MCF 10A (cell line): ENCODE measurements around the gene TMEM191C. TPM values are rescaled to one million over a fixed set of nuclear protein-coding genes. Genes with fewer than 3 reads are reported as not detected.
"Not testable (repeated sequence)": the region's sequence is repeated elsewhere in the genome, so short reads cannot be mapped to it uniquely, and the experiment has no call there.

Experiments used
- BruUV-seq: library from RNA; stranded (reverse); fragments of 400-500 nt; replicated peaks from 2 replicates; lab custom pipeline; 2021; lab: Mats Ljungman, UMichigan
- CTCF ChIA-PET: fragments of 300-600 bp; sonication (Branson Sonifier 250); formaldehyde crosslinking; extraction: SDS; loops from one replicate; lab custom pipeline; 2021; ENCODE audit warnings: antibody characterized with exemption, inconsistent platforms; lab: Yijun Ruan, JAX
- POLR2A ChIA-PET: fragments of 300-600, 350-650 bp; sonication (Branson Sonifier 250); formaldehyde crosslinking; extraction: SDS; loops from one replicate; lab custom pipeline; 2020; ENCODE audit warnings: antibody characterized with exemption, inconsistent platforms; lab: Yijun Ruan, JAX
- DNase-seq: peaks from one replicate; pipeline ENCODE4 v3.0.0-alpha.2; 2018; ENCODE audit not compliant: unreplicated experiment
- H3K27ac Mint-ChIP-seq: one replicate; pipeline ENCODE4 v1.8.0; 2022; ENCODE audit warnings: mild to moderate bottlenecking, low read depth, mixed read lengths; ENCODE audit not compliant: unreplicated experiment
- H3K27me3 Mint-ChIP-seq: one replicate; pipeline ENCODE4 v1.8.0; 2022; ENCODE audit warnings: mixed read lengths; ENCODE audit not compliant: insufficient read depth, unreplicated experiment
- H3K36me3 Mint-ChIP-seq: one replicate; pipeline ENCODE4 v1.8.0; 2022; ENCODE audit warnings: mild to moderate bottlenecking, moderate library complexity, mixed read lengths; ENCODE audit not compliant: insufficient read depth, unreplicated experiment
- H3K4me1 Mint-ChIP-seq: one replicate; pipeline ENCODE4 v1.8.0; 2022; ENCODE audit warnings: mixed read lengths; ENCODE audit not compliant: insufficient read depth, unreplicated experiment
- H3K4me3 Mint-ChIP-seq: one replicate; pipeline ENCODE4 v1.8.0; 2022; ENCODE audit warnings: mild to moderate bottlenecking, moderate library complexity, mixed read lengths; ENCODE audit not compliant: unreplicated experiment
- H3K9me3 Mint-ChIP-seq: one replicate; pipeline ENCODE4 v1.8.0; 2022; ENCODE audit warnings: mixed read lengths; ENCODE audit not compliant: unreplicated experiment
- CTCF ChIP-seq: fragments of 200-600 bp; IDR thresholded peaks from one replicate; pipeline ENCODE4 v1.8.0; 2022; ENCODE audit warnings: antibody characterized with exemption, mild to moderate bottlenecking; ENCODE audit not compliant: unreplicated experiment
- intact Hi-C: fragments of 100-400 bp; cut with micrococcal nuclease; formaldehyde crosslinking; loops from 2 replicates; pipeline ENCODE4 v1.14.1; 2022
- total RNA-seq: library from RNA; stranded (reverse); gene quantifications from 2 replicates; pipeline ENCODE4 v1.2.3, GENCODE V29; 2022

TMEM191C gene
- total RNA-seq, 1 experiment from 2014 or later = 0.75 TPM

DNA sequence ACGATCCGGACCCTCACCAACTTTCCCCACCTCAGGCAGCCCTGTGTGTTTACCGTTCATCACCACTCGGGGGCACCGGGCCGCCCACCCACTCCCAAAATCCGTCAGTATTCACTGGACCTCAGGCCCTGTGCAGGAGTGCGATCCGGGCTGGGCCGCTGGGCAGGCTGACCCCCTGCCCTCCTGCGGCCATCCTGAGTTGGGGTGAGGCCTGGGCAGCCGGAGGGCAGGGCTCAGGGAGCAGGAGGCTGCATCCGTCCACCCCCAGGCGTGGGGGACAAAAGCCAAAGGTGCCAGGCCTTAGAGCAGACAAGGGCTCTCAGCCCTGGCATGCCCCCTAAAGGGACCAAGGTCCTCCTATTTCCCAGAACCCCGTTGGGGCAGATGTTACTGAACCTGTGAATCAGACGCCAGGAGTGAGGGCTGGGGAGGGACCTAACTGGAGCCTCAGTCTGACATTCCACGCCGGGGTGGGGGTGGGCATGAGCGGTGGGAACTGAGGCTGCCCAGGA, 16.8 kb upstream of the TMEM191C start:
- no peaks in the 10 kb centered on the region for H3K27me3 Mint-ChIP-seq
- H3K9me3 Mint-ChIP-seq = no peaks in the 10 kb centered on the region
- no peaks in the 10 kb centered on the region for H3K4me1 Mint-ChIP-seq
- ChIA-PET POLR2A (no interaction called here), CTCF (interaction anchor here (0.7 kb wide), 1 partner anchor 522 kb away, joined by 5 read pairs; no protein-coding TSS in a partner anchor)
- DNase-seq = no peak
- BruUV-seq = no TSS peak
- no peak overlapping the region for H3K27ac Mint-ChIP-seq
- intact Hi-C loops = no loop called here
- no peak for TF ChIP-seq CTCF
- H3K36me3 Mint-ChIP-seq = peaks cover 6% of the 10 kb centered on the region
- no peak overlapping the region for H3K4me3 Mint-ChIP-seq

DNA sequence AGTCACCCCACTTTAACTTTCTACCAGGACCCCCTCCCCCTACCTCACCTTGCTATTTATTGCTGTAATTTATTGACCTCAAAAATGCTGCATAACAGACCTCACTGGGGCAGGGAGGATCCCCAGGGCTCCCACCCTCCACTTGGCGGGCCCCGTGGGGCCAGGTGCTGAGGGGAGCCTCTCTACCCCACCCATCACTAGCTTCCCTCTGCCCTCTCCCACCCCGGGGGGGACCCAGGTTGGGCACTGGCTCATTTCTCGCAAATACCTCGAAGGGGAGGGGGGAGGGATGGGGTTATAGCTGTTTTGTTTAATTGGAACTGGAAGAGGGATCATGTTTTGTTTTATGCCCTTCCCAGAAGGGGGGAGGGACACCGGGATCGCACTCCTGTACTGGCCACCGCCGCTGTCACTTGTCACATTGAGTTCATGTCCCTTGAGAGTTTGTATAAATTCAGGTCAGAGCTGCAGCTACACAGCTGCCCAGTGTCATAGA, 16.3 kb upstream of the TMEM191C start:
- POLR2A ChIA-PET = no interaction called here
- DNase-seq = no peak
- Mint-ChIP-seq H3K4me3 (no peak overlapping the region), H3K27ac (no peak overlapping the region), H3K36me3 (peaks cover 6% of the 10 kb centered on the region), H3K4me1 (no peaks in the 10 kb centered on the region), H3K9me3 (no peaks in the 10 kb centered on the region), H3K27me3 (no peaks in the 10 kb centered on the region)
- CTCF ChIA-PET = interaction anchor here (0.7 kb wide), 1 partner anchor 521 kb away, joined by 5 read pairs; no protein-coding TSS in a partner anchor
- no TSS peak for BruUV-seq
- intact Hi-C loops = no loop called here
- no peak for TF ChIP-seq CTCF

DNA sequence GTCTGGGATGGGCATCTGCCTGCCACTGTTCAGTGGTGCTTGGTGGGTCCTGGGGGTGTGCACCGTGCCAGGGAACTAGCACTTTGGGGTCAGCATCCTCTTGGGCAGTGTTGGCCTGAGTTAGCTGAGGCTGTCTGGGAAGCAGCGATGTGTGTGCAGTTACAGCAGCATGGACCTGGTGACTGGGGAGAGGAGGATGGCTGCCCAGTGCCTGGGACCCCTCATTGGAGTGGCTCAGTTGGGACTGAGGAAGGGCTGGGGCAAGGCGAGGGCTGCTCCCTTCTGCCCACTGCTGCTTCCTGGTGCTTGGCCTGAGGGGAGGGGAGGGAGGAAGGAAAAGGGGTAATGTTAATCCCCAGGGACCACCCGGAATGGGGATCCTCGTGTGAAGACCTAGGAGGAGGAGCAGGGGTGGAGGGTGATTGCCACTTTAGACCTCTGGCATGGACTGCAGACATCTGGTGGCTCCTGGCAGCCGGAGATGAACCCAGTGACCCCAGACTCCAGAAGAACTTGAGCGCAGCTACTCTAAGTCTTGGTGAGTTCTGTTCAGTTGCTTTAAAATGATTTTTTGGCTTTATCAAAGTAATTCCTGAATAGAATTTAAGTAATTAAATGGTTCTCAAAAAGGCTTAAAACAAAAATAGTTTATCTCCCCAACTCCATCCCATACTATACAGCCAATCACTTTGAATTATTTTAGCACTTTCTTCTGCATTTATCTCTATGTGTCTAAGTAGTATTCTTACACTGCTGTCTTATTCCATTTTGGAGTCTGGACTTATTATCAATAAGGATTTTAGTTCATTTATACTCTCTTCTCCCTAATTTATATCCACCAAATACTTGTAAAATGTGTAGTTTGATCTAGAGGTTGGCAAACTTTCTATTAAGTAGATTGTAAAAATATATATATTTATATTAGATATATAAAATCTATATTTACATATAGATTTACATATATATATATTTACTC, 15.4 kb upstream of the TMEM191C start:
- no peaks in the 10 kb centered on the region for H3K9me3 Mint-ChIP-seq
- intact Hi-C loops = no loop called here
- no peak for TF ChIP-seq CTCF
- no peak overlapping the region for H3K4me3 Mint-ChIP-seq
- no peak overlapping the region for H3K27ac Mint-ChIP-seq
- no peaks in the 10 kb centered on the region for H3K4me1 Mint-ChIP-seq
- no TSS peak for BruUV-seq
- DNase-seq = no peak
- ChIA-PET POLR2A (no interaction called here), CTCF (interaction anchor here (0.8 kb wide), 1 partner anchor 145 kb away, joined by 4 read pairs; no protein-coding TSS in a partner anchor)
- H3K27me3 Mint-ChIP-seq = no peaks in the 10 kb centered on the region
- H3K36me3 Mint-ChIP-seq = peaks cover 6% of the 10 kb centered on the region

DNA sequence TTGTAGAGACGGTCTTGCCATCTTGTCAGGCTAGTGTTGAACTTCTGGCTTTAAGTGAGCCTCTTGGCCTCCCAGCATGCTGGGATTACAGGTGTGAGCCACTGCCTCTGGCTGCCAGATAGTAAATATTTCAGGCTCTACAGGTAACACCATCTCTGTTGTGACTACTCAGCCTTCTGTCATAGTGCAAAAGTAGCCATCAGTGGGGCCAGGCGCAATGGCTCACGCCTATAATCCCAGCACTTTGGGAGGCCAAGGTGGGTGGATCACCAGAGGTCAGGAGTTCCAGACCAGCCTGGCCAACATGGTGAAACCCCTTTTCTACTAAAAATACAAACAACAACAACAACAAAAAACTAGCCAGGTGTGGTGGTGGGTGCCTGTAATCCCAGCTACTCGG, 14.5 kb upstream of the TMEM191C start:
- H3K36me3 Mint-ChIP-seq, DNase-seq, BruUV-seq, H3K9me3 Mint-ChIP-seq, H3K4me1 Mint-ChIP-seq, H3K4me3 Mint-ChIP-seq, intact Hi-C loops, POLR2A ChIA-PET, H3K27me3 Mint-ChIP-seq, H3K27ac Mint-ChIP-seq: not testable (repeated sequence)
- CTCF ChIA-PET = interaction anchor here (1.3 kb wide), 1 partner anchor 9 kb away, joined by 3 read pairs; no protein-coding TSS in a partner anchor

GRCh38 chr22:21454998-21455333, 12.2 kb upstream of the TMEM191C start:
- CTCF ChIA-PET, H3K9me3 Mint-ChIP-seq, intact Hi-C loops, H3K4me1 Mint-ChIP-seq, DNase-seq, H3K27ac Mint-ChIP-seq, H3K4me3 Mint-ChIP-seq, BruUV-seq, H3K27me3 Mint-ChIP-seq, POLR2A ChIA-PET, H3K36me3 Mint-ChIP-seq: not testable (repeated sequence)
